IPS-18c (cell line): Measurements from ENCODE around the gene SMARCD3.

ENCODE experiments used
- H3K4me3 ChIP-seq: 2 replicates; pipeline ENCODE4 v1.7.0; 2013; ENCODE audit warnings: low read depth, mild to moderate bottlenecking, low read length, moderate library complexity; ENCODE audit not compliant: insufficient read depth
- H3K9me3 ChIP-seq: one replicate; pipeline ENCODE4 v1.6.1; 2013; ENCODE audit warnings: mild to moderate bottlenecking, low read length, moderate library complexity; ENCODE audit not compliant: control insufficient read depth, insufficient read depth

The SMARCD3 gene

DNA sequence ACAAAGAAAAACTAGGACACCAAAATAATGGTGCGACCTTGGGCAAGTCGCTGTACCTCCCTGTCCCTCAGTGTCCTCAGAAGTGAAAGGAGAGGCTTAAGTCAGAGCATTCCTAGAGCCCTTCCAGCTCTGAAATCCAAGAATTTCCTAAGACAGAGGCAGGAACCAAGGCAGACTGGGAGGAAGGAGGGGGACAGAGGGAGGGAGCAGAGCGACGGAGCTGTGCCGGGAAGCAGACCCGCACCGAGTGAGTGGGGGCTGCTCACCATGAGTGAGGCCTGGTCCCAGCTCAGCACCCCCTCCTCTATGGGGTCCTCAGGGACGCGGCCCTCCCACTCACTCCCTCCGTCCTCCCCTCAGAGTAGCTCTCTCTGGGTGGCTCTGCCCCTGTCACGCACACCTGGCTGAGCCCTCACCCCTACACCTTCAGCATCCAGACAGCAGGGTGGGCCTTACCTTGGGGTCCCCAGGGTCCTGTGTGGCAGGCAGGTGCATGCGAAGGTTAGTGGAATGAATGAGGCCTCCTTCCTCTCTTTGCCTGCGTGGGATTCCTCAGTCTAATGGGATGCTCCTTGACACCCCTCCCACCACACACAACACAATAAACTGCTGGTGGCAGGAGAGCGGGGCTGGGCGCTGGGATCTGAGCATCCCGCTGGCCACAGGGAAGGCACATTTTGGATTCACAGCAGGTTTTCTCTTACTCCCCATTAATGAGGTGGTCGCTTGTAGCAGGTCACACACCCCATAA is 4.6 kb upstream of the SMARCD3 start:
- H3K4me3 ChIP-seq: peak overlapping the region; percentile 77; the same call in 1 of the 2 replicates

GRCh38 chr7:151252561-151252835 is 4.0 kb upstream of the SMARCD3 start:
- peaks cover 2% of the 10 kb centered on the region for H3K9me3 ChIP-seq

More for the DNA sequence above, 4.6 kb upstream of the SMARCD3 start:
- H3K9me3 ChIP-seq: peaks cover 2% of the 10 kb centered on the region

GRCh38 chr7:151251689-151252560 is 3.4 kb upstream of the SMARCD3 start:
- Histone ChIP-seq H3K4me3 (peak overlapping the region; percentile 77), H3K9me3 (peaks cover 2% of the 10 kb centered on the region)

More at GRCh38 chr7:151252561-151252835, 4.0 kb upstream of the SMARCD3 start:
- peak overlapping the region; percentile 77; the same call in 1 of the 2 replicates for H3K4me3 ChIP-seq

DNA sequence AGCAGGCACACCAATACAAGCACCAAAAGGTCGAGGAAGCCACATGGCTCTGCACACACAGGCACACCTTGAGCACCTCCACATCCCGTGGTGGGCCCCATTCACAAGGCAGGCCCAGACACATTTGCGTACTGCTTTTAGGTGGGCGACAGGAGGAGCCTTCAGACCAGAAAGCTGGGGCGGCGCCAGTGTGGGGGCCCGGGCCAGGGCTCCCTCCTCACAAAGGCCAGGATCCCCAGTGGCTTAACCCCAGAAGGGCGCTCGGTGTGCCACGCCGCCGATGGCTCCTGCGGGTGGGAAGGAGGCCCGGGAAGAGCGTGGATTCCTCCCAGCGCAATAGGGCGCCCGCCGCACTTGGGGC is 2.8 kb upstream of the SMARCD3 start:
- no peaks in the 10 kb centered on the region for H3K9me3 ChIP-seq
- peak overlapping the region; percentile 55 for H3K4me3 ChIP-seq

- no peaks in the 10 kb centered on the region for H3K9me3 ChIP-seq
- no peak overlapping the region; the same call in 1 of the 2 replicates for H3K4me3 ChIP-seq
Observed at GRCh38 chr7:151250181-151251132, 2.0 kb upstream of the SMARCD3 start.

DNA sequence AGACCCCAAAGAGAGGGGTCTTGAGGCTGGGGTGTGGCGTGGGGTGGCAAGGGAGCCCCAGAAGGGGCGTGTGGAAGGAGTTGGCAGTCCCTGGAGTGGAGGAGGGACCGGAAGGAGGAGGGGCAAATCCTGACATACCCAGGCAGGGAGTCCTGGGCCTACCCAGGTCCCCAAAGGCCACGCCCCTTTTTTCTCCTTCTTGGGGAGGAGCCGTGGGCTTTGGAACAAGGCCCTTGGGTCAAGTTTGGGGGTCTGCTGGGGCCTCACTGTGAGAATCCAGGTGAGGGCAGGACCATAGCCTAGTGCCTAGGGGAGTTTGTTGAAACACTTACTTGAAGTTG is 1.2 kb upstream of the SMARCD3 start:
- no peaks in the 10 kb centered on the region for H3K9me3 ChIP-seq
- H3K4me3 ChIP-seq: no peak overlapping the region; the same call in none of the 2 replicates

DNA sequence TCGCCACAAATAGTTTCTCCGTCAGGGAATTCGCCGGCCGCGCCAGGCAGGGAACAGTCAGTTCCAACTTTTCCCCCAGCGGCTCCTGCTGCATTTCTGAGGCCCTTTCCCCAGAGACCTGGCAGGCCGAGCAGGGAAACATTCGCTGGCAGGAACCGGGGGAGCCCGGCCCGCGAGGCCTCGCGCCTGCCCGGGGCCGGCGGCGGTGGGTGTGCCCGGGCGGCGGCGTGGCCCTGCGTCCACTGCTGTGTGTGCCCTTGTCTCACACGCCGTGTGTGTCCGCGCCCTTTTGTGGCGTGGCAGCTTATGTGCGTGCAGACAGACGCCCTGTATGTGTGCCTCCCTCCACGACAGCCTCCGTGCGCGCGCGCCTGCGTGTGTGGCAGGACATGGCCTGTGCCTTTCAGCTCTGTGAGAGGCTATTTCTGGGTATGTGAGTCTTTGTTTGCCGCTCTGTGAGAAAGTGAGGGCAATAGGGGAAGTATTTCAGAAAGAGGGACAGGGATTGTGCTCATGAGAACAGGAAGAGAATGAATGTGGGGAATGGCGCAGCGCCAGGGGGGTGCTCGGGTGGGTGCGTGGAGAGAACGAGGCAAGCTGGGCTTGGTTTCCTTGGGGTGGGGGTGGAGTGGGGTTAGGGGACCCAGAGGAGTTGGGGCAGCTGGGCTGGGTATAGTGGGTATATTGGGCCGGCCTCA is 689 bp upstream of the SMARCD3 start:
- Histone ChIP-seq H3K4me3 (peak overlapping the region; percentile 43), H3K9me3 (no peaks in the 10 kb centered on the region)

- H3K4me3 ChIP-seq: peak overlapping the region; percentile 63
- no peaks in the 10 kb centered on the region for H3K9me3 ChIP-seq
Observed at GRCh38 chr7:151247611-151248345, 716 bp downstream of the SMARCD3 start.

DNA sequence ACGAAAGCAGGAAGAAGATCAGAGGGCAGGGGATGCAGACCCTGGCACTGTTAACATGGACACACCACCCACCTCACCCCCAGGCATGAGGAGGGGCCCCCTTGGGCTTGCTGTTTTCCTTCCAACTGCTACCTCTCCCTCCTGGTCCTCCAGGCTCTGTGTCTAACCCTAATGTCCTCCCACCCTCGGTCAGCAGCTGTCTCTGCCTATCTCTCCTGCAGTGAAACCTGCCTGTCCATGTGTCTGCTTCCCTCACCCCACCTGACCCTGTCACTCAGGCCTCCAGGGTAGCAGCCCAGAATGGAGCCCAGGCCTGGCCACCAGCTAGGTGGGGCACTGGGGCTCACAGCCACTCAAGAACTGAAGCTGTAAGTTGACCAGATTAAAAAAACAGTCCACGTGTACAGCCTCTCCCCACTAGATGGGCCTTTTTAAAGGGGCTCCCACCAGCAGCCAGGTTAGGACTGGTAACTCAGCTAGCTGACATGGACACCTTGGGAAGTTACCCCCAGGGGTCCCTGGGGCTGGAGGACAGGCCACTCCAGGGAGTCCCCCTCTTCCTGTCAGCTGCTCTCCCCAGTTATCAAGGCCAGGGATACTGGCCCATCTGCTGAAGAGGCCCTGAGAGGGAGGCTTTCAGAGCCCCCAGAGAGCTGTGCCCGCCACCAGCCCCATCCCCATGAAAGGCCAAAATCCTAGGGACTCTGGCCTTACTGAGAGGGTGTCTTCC is 1.5 kb downstream of the SMARCD3 start:
- Histone ChIP-seq H3K4me3 (no peak overlapping the region), H3K9me3 (no peaks in the 10 kb centered on the region)

GRCh38 chr7:151246102-151246850 is 2.2 kb downstream of the SMARCD3 start:
- Histone ChIP-seq H3K4me3 (peak overlapping the region; percentile 9), H3K9me3 (no peaks in the 10 kb centered on the region)

DNA sequence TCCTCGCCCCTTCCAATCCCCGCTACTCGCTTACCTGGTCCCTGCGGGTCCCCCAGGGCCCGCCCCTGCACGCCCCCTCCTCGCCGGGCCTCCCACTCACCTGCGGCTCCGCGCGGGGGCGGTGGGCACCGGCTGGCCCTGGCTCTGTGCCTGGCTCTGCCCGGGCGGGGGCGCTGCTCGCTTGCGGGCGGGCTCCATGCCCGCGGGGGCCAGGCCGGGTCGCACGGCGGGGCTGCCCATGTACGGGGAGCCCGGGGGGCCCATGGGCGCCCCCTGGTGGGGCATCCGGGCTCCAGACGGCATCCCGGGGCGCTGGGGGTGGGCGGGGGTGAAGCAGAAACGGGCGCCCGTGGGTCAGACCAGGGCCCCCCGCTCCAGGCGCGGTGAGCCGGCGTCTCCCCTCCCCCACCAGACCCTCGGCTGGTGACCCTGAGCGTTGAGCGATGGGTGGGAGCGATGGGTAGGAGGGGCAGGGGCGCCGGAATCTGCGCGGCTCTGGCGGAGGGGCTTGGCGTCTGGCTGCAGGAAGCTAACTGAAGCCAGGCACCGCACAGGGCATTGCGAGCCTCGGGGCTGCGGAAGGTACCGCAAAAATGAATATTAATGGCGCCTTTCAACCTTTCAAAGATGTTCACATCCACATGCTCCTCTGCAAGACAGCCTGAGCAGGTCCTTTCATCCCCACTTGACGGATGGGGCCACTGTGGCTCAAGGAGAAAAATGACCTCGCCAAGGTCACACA is 3.0 kb downstream of the SMARCD3 start:
- peak overlapping the region; percentile 49 for H3K4me3 ChIP-seq
- no peaks in the 10 kb centered on the region for H3K9me3 ChIP-seq

DNA sequence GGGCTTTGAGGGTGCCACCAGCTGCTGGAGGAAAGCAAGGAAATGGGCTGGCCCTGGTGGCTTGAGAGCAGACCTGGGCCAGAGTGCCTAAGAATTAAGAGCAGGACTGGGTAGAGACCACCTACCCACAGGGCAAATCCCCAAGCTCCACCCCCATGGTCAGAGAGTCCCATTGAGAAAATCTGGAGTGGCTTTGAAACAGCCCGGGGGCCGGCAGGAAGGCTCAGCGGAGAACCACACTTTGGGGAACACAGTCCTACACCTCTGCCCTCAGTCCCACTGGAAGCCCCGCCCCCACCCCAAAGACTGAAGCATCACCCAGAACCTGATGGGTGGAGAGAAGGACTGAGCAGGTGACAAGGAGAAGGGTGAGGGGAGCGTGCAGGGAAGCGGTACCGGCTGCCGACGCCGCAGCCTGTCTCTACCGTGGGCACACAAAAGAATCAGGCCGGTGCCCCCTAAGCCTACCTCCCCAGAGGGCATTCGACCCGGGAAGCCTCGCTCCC is 3.6 kb downstream of the SMARCD3 start:
- H3K4me3 ChIP-seq: peak overlapping the region; percentile 49
- no peaks in the 10 kb centered on the region for H3K9me3 ChIP-seq

- H3K9me3 ChIP-seq: no peaks in the 10 kb centered on the region
- H3K4me3 ChIP-seq: no peak overlapping the region
Observed at GRCh38 chr7:151244196-151244840, 4.2 kb downstream of the SMARCD3 start.
